Esophagus squamous epithelium (tissue), 5 donors: ENCODE measurements around the gene ZC3H7B. TPM values are rescaled to one million over a fixed set of nuclear protein-coding genes. Genes with fewer than 3 reads are reported as not detected.

ENCODE experiments used
- DNase-seq: peaks from one replicate; lab custom pipeline; 2025; lab: John Stamatoyannopoulos, UW
- H3K27ac ChIP-seq, 4 donors: fragments of 200-600 bp; sonication (generic); one replicate each; pipeline ENCODE4 v1.5.1; 2016 to 2019; ENCODE audit warnings: mild to moderate bottlenecking in 1 of 4
- H3K27me3 ChIP-seq, 4 donors: fragments of 200-600 bp; sonication (generic); 1 replicate in 3 of 4; 2 replicates in 1 of 4; pipeline versions ENCODE4 v1.5.1 to v1.6.0; 2017 to 2021; ENCODE audit warnings: antibody characterized with exemption in 1 of 4
- H3K36me3 ChIP-seq, 3 donors: fragments of 200-600 bp; sonication (generic); one replicate each; pipeline ENCODE4 v1.5.1; 2016 to 2019
- H3K4me1 ChIP-seq, 3 donors: fragments of 200-600 bp; sonication (generic); one replicate each; pipeline ENCODE4 v1.5.1; 2017 to 2019
- H3K4me3 ChIP-seq, 4 donors: fragments of 200-600 bp; sonication (generic); 1 replicate in 3 of 4; 2 replicates in 1 of 4; pipeline ENCODE4 v1.5.1; 2016 to 2019; ENCODE audit warnings: mild to moderate bottlenecking in 2 of 4, moderate library complexity in 1 of 4
- H3K9me3 ChIP-seq, 3 donors: fragments of 200-600 bp; sonication (generic); one replicate each; pipeline ENCODE4 v1.5.1; 2016 to 2019
- CTCF ChIP-seq, 6 experiments: fragments of 450-650 bp in 4 of 6; fragments of 200-600 bp in 2 of 6; sonication (generic) in 2 of 6; IDR thresholded peaks; one replicate each; pipeline ENCODE4 v1.5.1; 2016 to 2019; ENCODE audit warnings: antibody characterized with exemption in 6 of 6, mild to moderate bottlenecking in 4 of 6, moderate library complexity in 4 of 6
- POLR2A ChIP-seq, 4 donors: fragments of 450-650 bp; IDR thresholded peaks; one replicate each; pipeline ENCODE4 v1.6.1; 2017; ENCODE audit warnings: antibody characterized with exemption in 4 of 4, mild to moderate bottlenecking in 4 of 4, moderate library complexity in 3 of 4
- WGBS, 2 donors: methylation state at CpG; one replicate each; pipeline ENCODE4 v1.1.5; 2018; 5-methylcytosine and 5-hydroxymethylcytosine counted together
- intact Hi-C: fragments of 100-400 bp; cut with DNase I; formaldehyde crosslinking; loops from one replicate; pipeline ENCODE4 v1.15.0; 2022
- total RNA-seq, 4 donors: library from RNA; depleted of rRNA; stranded (reverse); fragments of >200 nt; gene quantifications; one replicate each; pipeline ENCODE4 v1.1.0, GENCODE V29; 2016
- donor health status: DM: yes; HTN: yes; CAD: no.

The ZC3H7B gene
- total RNA-seq, 4 donors from 2014 or later: 18.7 to 36.8 (median 20.9) TPM

- Histone ChIP-seq H3K27me3 (no peaks in the 10 kb centered on the region), H3K36me3 (peaks cover 21 to 97% (median 30%) of the 10 kb centered on the region in 3 donors), H3K27ac (peak overlapping the region in 1 of 4 donors; percentile 16), H3K9me3 (no peaks in the 10 kb centered on the region), H3K4me1 (no peaks in the 10 kb centered on the region), H3K4me3 (no peak overlapping the region)
- intact Hi-C loops: no loop called here
- DNase-seq: no peak
- 87 to 92% methylated on average over 4 to 8 of the region's 14 CpGs for WGBS, 2 donors
- TF ChIP-seq CTCF (IDR thresholded peaks at IDR 0.05): no peak
- TF ChIP-seq POLR2A (IDR thresholded peaks at IDR 0.05): no peak
Observed at GRCh38 chr22:41338614-41339212, 37.4 kb downstream of the ZC3H7B start.

DNA sequence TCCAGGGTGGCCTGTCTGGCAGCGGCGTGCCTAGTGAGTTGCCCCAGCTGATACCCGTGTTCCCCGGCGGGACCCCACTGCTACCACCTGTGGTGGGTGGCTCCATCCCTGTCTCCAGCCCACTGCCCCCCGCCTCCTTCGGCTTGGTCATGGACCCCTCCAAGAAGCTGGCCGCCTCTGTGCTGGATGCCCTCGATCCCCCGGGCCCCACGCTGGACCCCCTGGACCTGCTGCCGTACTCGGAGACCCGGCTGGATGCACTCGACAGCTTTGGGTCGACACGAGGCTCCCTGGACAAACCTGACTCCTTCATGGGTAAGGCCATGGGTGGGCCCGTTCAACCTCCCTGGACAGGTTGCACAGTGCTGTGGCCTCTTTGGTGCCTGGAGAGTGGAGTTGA lies 38.5 kb downstream of the ZC3H7B start:
- Histone ChIP-seq H3K27me3 (no peaks in the 10 kb centered on the region), H3K4me1 (no peaks in the 10 kb centered on the region), H3K27ac (no peak overlapping the region), H3K36me3 (peaks cover 29 to 97% (median 30%) of the 10 kb centered on the region in 3 donors), H3K4me3 (no peak overlapping the region), H3K9me3 (no peaks in the 10 kb centered on the region)
- intact Hi-C loops: no loop called here
- 88 to 100% methylated on average over 4 to 5 of the region's 18 CpGs for WGBS, 2 donors
- TF ChIP-seq POLR2A (IDR thresholded peaks at IDR 0.05): no peak
- no peak for TF ChIP-seq CTCF (IDR thresholded peaks at IDR 0.05)
- no peak for DNase-seq

- H3K27me3 ChIP-seq: no peaks in the 10 kb centered on the region
- no peaks in the 10 kb centered on the region for H3K4me1 ChIP-seq
- H3K27ac ChIP-seq: no peak overlapping the region
- peaks cover 25 to 97% (median 28%) of the 10 kb centered on the region in 3 donors for H3K36me3 ChIP-seq
- TF ChIP-seq CTCF (IDR thresholded peaks at IDR 0.05) (no peak), POLR2A (IDR thresholded peaks at IDR 0.05) (no peak)
- H3K9me3 ChIP-seq: no peaks in the 10 kb centered on the region
- no peak for DNase-seq
- 100% methylated on average over 1 of the region's 11 CpGs; no CpG with 5 or more reads in 1 of the 2 donors for WGBS, 2 donors
- intact Hi-C loops: no loop called here
- no peak overlapping the region for H3K4me3 ChIP-seq
Observed at GRCh38 chr22:41340357-41340756, 39.0 kb downstream of the ZC3H7B start.

DNA sequence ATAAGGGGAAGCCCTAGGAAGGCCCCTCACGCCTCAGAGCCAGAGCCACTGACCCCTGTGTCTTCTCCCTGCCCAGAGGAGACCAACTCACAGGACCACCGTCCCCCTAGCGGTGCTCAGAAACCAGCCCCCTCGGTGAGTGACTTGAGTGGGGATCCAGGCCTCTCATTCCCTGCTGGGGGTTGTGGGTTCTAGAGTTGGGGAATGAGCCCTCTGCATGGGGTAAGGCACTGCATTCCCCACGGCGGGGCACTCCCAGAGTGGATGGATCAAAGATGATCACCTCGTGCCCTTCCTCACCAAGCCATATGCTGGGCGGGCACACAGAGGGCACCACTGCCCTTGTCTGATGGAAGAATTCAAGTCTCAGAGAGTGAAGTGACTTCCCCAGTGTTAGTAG lies 39.7 kb downstream of the ZC3H7B start:
- H3K27ac ChIP-seq: no peak overlapping the region
- H3K4me3 ChIP-seq: no peak overlapping the region
- intact Hi-C loops: no loop called here
- H3K27me3 ChIP-seq: no peaks in the 10 kb centered on the region
- H3K9me3 ChIP-seq: no peaks in the 10 kb centered on the region
- TF ChIP-seq CTCF (IDR thresholded peaks at IDR 0.05) (no peak), POLR2A (IDR thresholded peaks at IDR 0.05) (no peak)
- H3K4me1 ChIP-seq: no peaks in the 10 kb centered on the region
- 90 to 93% methylated on average over 3 to 7 of the region's 8 CpGs for WGBS, 2 donors
- H3K36me3 ChIP-seq: peaks cover 25 to 97% (median 33%) of the 10 kb centered on the region in 3 donors
- DNase-seq: no peak

DNA sequence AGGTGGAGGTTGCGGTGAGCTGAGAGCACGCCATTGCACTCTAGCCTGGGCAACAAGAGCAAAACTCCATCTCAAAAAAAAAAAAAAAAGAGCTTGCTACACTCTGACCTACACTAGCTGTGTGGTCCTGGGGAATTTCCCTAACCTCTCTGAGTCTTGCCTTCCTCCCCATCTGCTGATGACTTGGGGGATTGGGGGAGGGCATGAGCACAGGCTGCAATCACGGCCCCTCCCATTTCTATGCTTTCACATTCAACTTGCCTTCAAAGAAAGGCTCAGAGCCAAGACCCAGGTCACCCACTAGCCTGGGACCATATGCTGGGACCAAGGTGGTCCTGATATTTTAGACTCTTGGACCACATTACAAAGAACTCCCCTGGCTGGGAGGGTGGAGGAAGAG lies 40.7 kb downstream of the ZC3H7B start:
- peaks cover 0 to 1% (median 0%) of the 10 kb centered on the region in 3 donors for H3K4me1 ChIP-seq
- no peak overlapping the region for H3K4me3 ChIP-seq
- no peak for DNase-seq
- no peaks in the 10 kb centered on the region for H3K27me3 ChIP-seq
- no peaks in the 10 kb centered on the region for H3K9me3 ChIP-seq
- 74 to 92% methylated on average over 3 of the region's 3 CpGs for WGBS, 2 donors
- no peak overlapping the region for H3K27ac ChIP-seq
- H3K36me3 ChIP-seq: peaks cover 31 to 97% (median 39%) of the 10 kb centered on the region in 3 donors
- intact Hi-C loops: no loop called here
- TF ChIP-seq CTCF (IDR thresholded peaks at IDR 0.05) (no peak), POLR2A (IDR thresholded peaks at IDR 0.05) (no peak)
